Measurements from ENCODE around the gene ABRAXAS1.
"Not testable (repeated sequence)": the region's sequence is repeated elsewhere in the genome, so short reads cannot be mapped to it uniquely, and the experiment has no call there.

ABRAXAS1 gene

GRCh38 chr4:83484500-83485461 is at the start of gene ABRAXAS1:
Gene ABRAXAS1, minus strand, starts transcription at chr4:83485100. Its CDS starts 28 bp downstream, at chr4:83485072.
- peak; percentile 91 to 96 for DNase-seq

- no peak for DNase-seq
Observed at GRCh38 chr4:83527671-83528070, 42.8 kb upstream of the ABRAXAS1 start.

- no peak for DNase-seq
Observed at GRCh38 chr4:83522239-83522638, 37.3 kb upstream of the ABRAXAS1 start.

- no peak for DNase-seq
Observed at GRCh38 chr4:83516042-83516772, 31.3 kb upstream of the ABRAXAS1 start.

GRCh38 chr4:83510442-83510841 is 25.5 kb upstream of the ABRAXAS1 start:
- DNase-seq: no peak

- DNase-seq: peak in 1 of 2 experiments; percentile 19
Observed at GRCh38 chr4:83509156-83509585, 24.3 kb upstream of the ABRAXAS1 start.

- no peak for DNase-seq
Observed at GRCh38 chr4:83504996-83505395, 20.1 kb upstream of the ABRAXAS1 start.

GRCh38 chr4:83504503-83504902 is 19.6 kb upstream of the ABRAXAS1 start:
- no peak for DNase-seq

- no peak for DNase-seq
Observed at GRCh38 chr4:83503974-83504373, 19.1 kb upstream of the ABRAXAS1 start.

- DNase-seq: not testable (repeated sequence)
Observed at GRCh38 chr4:83501671-83502070, 16.8 kb upstream of the ABRAXAS1 start.

- no peak for DNase-seq
Observed at GRCh38 chr4:83498187-83498586, 13.3 kb upstream of the ABRAXAS1 start.

- not testable (repeated sequence) for DNase-seq
Observed at GRCh38 chr4:83496085-83496917, 11.4 kb upstream of the ABRAXAS1 start.

- DNase-seq: no peak
Observed at GRCh38 chr4:83490876-83491450, 6.1 kb upstream of the ABRAXAS1 start.

GRCh38 chr4:83489711-83490326 is 4.9 kb upstream of the ABRAXAS1 start:
- DNase-seq: no peak

GRCh38 chr4:83486457-83487129 is 1.7 kb upstream of the ABRAXAS1 start:
- DNase-seq: no peak

- no peak for DNase-seq
Observed at GRCh38 chr4:83473966-83474365, 10.9 kb downstream of the ABRAXAS1 start.

- no peak for DNase-seq
Observed at GRCh38 chr4:83473423-83473822, 11.5 kb downstream of the ABRAXAS1 start.

GRCh38 chr4:83456184-83456501 is 28.8 kb downstream of the ABRAXAS1 start:
- no peak for DNase-seq

GRCh38 chr4:83455281-83456183 is 29.4 kb downstream of the ABRAXAS1 start, which contains the start of the genes HELQ and MRPS18C:
Gene HELQ, minus strand, starts transcription at chr4:83455823. Its CDS starts 130 bp downstream, at chr4:83455693.
Gene MRPS18C, plus strand, starts transcription at chr4:83456058. Its CDS starts 20 bp downstream, at chr4:83456078.
- peak; percentile 95 to 98 for DNase-seq

GRCh38 chr4:83454686-83455085 is 30.2 kb downstream of the ABRAXAS1 start:
- DNase-seq: no peak

All from NCI-H187 (cell line).